Mesothelial cell of epicardium (in vitro differentiated cells): ENCODE measurements around the gene MEIS2. TPM values are rescaled to one million over a fixed set of nuclear protein-coding genes. Genes with fewer than 3 reads are reported as not detected.

ENCODE experiments used
- DNase-seq, 2 experiments: peaks; one replicate each; pipeline ENCODE4 v3.0.0; 2021; ENCODE audit warnings: low spot score in 2 of 2; ENCODE audit not compliant: unreplicated experiment in 2 of 2
- H3K27ac Mint-ChIP-seq: 2 replicates; pipeline ENCODE4 v1.8.0; 2021; ENCODE audit warnings: mixed read lengths
- H3K27me3 Mint-ChIP-seq: 2 replicates; pipeline ENCODE4 v1.8.0; 2021; ENCODE audit warnings: low read depth, mixed read lengths
- H3K36me3 Mint-ChIP-seq: 2 replicates; pipeline ENCODE4 v1.8.0; 2021; ENCODE audit warnings: mixed read lengths
- H3K4me1 Mint-ChIP-seq: 2 replicates; pipeline ENCODE4 v1.8.0; 2021; ENCODE audit warnings: mixed read lengths
- H3K4me3 Mint-ChIP-seq: 2 replicates; pipeline ENCODE4 v1.8.0; 2021; ENCODE audit warnings: mild to moderate bottlenecking, moderate library complexity, mixed read lengths
- H3K9me3 Mint-ChIP-seq: 2 replicates; pipeline ENCODE4 v1.8.0; 2021; ENCODE audit warnings: mixed read lengths
- CTCF ChIP-seq: fragments of 200-600 bp; sonication (generic); IDR thresholded peaks from one replicate; pipeline ENCODE4 v1.5.0; 2021; ENCODE audit warnings: antibody characterized with exemption; ENCODE audit not compliant: unreplicated experiment
- total RNA-seq: library from RNA; stranded (reverse); gene quantifications from 3 replicates; pipeline ENCODE4 v1.2.1, GENCODE V29; 2021

MEIS2 gene
- total RNA-seq, 1 donor from 2014 or later, result 397 TPM

DNA sequence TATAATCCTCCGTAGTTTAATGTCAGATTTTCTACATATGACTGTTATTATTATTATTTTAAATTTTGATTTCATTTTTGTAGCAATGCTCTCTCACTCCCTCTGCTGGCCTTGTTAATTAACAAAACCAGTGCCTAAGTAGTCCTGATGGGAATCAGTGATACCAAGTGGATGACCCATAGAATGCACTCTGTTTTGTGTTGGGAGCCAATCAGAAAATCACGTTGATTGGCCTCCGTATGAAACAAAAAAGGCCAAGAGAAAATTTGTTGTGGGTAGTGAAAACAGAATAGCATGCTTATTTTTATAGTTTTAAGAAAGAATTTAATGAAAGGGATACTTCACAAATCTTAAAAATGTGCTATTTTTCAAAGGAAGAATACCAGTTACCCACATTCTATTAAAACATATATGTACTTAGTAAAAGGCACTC lies 34.4 kb upstream of the MEIS2 start:
- no peak for DNase-seq
- no peaks in the 10 kb centered on the region for H3K27me3 Mint-ChIP-seq
- no peaks in the 10 kb centered on the region for H3K36me3 Mint-ChIP-seq
- TF ChIP-seq CTCF, result peak; percentile 46
- no peak overlapping the region for H3K4me3 Mint-ChIP-seq
- peaks cover 58% of the 10 kb centered on the region for H3K4me1 Mint-ChIP-seq
- H3K9me3 Mint-ChIP-seq, result no peaks in the 10 kb centered on the region
- no peak overlapping the region for H3K27ac Mint-ChIP-seq

DNA sequence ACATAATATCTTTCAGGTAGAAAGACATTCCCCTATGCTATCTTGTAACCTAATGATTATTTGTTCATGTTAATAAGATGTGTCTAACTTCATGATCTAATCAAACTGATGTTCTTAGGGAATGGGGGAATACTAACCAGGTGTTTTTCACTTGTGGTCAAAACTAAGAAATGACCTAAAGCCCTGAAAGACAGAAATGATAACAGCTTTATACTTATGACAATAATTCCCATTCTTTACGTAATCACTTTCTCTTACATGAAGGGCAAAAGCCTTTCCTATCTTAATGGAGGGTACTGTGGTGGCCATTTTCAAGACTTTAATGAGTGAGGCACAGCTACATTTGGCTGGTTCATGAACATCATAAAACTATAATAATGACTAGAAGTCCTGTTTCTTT lies 33.9 kb upstream of the MEIS2 start:
- H3K4me1 Mint-ChIP-seq, result peaks cover 59% of the 10 kb centered on the region
- H3K9me3 Mint-ChIP-seq, result no peaks in the 10 kb centered on the region
- no peaks in the 10 kb centered on the region for H3K27me3 Mint-ChIP-seq
- H3K36me3 Mint-ChIP-seq, result no peaks in the 10 kb centered on the region
- TF ChIP-seq CTCF, result no peak
- H3K27ac Mint-ChIP-seq, result peak overlapping the region; percentile 91
- no peak for DNase-seq
- no peak overlapping the region for H3K4me3 Mint-ChIP-seq

GRCh38 chr15:37133602-37134001 lies 33.3 kb upstream of the MEIS2 start:
- no peak for TF ChIP-seq CTCF
- Mint-ChIP-seq H3K4me1 (peaks cover 57% of the 10 kb centered on the region), H3K27ac (peak overlapping the region; percentile 91), H3K36me3 (no peaks in the 10 kb centered on the region), H3K9me3 (no peaks in the 10 kb centered on the region), H3K27me3 (no peaks in the 10 kb centered on the region), H3K4me3 (peak overlapping the region; percentile 10)
- no peak for DNase-seq

- DNase-seq, result no peak
- H3K4me1 Mint-ChIP-seq, result peaks cover 64% of the 10 kb centered on the region
- H3K27me3 Mint-ChIP-seq, result no peaks in the 10 kb centered on the region
- H3K4me3 Mint-ChIP-seq, result no peak overlapping the region
- H3K9me3 Mint-ChIP-seq, result no peaks in the 10 kb centered on the region
- no peaks in the 10 kb centered on the region for H3K36me3 Mint-ChIP-seq
- H3K27ac Mint-ChIP-seq, result peak overlapping the region; percentile 95
- TF ChIP-seq CTCF, result no peak
Measured at GRCh38 chr15:37132826-37133417, 32.6 kb upstream of the MEIS2 start.

GRCh38 chr15:37131621-37132020 lies 31.3 kb upstream of the MEIS2 start:
- DNase-seq, result no peak

More at GRCh38 chr15:37131621-37132020, 31.3 kb upstream of the MEIS2 start:
- H3K4me1 Mint-ChIP-seq, result peaks cover 67% of the 10 kb centered on the region
- no peaks in the 10 kb centered on the region for H3K9me3 Mint-ChIP-seq
- H3K27me3 Mint-ChIP-seq, result no peaks in the 10 kb centered on the region
- TF ChIP-seq CTCF, result no peak
- H3K4me3 Mint-ChIP-seq, result no peak overlapping the region
- peak overlapping the region; percentile 95 for H3K27ac Mint-ChIP-seq
- H3K36me3 Mint-ChIP-seq, result no peaks in the 10 kb centered on the region
